NCI-H2196 (cell line): Measurements from ENCODE around the gene MAPK11.

Source experiments
- DNase-seq: peaks from one replicate; lab custom pipeline; 2025; ENCODE audit not compliant: unreplicated experiment; lab: John Stamatoyannopoulos, UW

The MAPK11 gene

GRCh38 chr22:50296658-50297490, 26.7 kb upstream of the MAPK11 start:
- DNase-seq: no peak

- no peak for DNase-seq
These were observed 24.1 kb upstream of the MAPK11 start for GRCh38 chr22:50294319-50294656.

- DNase-seq: no peak
These were observed 23.5 kb upstream of the MAPK11 start for GRCh38 chr22:50293441-50294318.

DNA sequence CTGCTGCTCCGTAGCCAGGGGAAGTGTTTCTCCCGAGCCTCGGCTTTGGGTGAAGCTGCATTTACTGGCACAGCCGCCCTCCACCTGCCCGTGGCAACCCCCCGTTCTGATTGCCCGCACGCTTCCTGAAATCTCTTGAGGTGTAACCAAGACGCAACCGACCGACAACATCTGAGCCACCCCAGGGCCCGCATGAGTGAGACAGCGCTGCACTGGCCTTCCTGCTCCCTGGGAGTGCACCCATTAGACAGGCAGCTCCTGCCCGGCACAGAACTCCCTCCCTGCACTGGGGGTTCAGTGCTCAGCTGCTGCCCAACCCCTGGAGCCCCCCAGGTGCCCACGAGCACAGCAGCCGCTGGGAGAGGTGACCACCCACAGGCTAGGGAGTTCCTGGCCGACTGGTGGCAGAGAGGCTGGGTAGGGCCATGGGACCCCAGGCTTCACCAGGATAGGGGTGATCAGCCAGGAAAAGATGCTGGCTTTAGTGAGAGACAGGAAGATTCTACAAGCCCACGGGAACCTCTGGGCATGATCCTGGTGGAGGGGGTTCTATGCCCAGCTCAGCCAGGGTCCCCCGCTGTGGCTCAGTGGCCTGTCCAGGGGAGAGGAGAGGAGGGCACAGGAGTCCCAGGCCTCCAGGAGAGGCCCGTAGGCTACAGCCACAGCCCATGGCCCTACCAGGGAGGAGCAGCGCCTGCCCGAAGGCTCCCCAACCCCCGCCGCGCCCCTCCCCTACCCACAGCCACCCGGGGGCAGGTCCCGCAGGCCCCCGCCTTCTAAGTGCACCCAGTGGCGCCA, 22.7 kb upstream of the MAPK11 start:
- DNase-seq: no peak

DNA sequence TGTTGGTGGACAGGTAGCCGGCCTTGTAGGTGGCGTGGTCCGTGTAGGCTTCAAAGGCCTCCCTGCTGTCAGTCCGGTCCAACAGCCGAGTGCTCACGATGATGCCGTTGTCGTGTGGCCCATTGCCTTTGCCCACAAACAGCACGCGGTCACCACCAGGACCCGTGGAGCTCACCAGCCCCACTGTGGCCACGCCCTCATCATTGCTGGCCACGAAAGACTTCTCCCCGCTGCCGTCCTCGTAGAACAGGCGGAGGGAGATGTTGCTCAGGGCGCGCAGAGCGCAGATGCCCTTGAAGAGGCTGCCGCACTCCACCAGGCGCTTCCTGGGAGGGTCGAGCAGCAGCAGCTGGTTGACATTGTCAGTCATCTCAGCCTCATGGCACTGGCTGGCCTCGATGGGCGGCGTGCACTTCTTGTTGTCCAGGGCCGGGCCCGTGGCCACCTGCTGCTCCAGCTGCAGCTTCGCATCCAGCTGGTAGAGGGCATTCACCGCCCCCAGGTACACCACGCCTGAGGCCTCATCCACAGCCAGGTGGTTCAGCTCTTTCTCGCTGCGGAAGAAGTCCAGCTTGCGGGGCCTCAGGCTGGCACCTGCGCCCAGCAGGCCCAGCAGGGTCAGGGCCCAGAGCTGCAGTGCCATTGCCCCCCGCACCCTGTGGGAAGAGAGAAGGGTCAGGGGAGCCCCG, 19.9 kb upstream of the MAPK11 start:
- DNase-seq: no peak

- DNase-seq: no peak
These were observed 19.2 kb upstream of the MAPK11 start for GRCh38 chr22:50289151-50289941.

GRCh38 chr22:50287731-50288130, 17.6 kb upstream of the MAPK11 start:
- no peak for DNase-seq

GRCh38 chr22:50286701-50287318, 16.6 kb upstream of the MAPK11 start:
- no peak for DNase-seq

DNA sequence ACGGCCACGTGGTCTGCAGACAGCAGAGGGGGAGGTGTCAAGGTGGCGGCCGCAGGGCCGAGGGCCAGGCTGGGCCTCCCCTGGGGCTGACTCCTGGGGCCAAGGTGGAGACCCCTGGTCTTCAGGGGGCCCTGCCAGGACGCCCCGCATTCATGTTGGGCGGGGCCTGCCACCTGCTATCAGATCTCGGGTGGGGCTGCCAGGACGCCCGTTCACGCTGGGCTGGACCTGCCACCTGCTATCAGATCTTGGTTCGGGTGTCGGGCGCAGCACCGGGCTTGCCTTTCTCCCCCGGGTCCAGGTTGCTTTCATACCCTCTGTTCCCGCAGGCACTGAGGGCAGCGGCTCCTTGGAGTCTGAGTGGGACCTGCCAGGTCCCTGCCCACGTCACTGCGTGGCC, 16.1 kb upstream of the MAPK11 start:
- no peak for DNase-seq

- DNase-seq: no peak
These were observed 15.5 kb upstream of the MAPK11 start for GRCh38 chr22:50285568-50286229.

DNA sequence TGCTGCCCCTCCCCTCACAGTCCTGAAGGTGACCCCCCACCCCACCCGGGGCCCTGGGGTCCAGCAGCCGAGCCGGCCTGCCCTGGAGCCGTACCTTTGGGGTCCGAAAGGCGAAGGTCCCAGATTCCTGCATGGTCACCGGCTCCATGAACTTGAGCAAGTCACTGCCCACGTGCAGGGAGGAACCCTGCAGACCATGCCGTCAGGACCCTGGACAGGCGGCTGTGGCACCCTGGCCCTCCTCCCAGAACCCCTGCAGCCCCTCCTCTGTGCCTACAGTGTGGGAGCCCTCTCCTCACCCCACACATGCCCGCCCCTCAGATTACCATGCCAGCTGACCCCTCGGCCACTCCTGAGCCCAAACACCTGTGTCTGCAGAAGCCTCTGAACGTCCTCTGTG, 14.3 kb upstream of the MAPK11 start:
- DNase-seq: no peak

- no peak for DNase-seq
These were observed 13.6 kb upstream of the MAPK11 start for GRCh38 chr22:50283821-50284220.

GRCh38 chr22:50282361-50283155, 12.4 kb upstream of the MAPK11 start:
- no peak for DNase-seq

DNA sequence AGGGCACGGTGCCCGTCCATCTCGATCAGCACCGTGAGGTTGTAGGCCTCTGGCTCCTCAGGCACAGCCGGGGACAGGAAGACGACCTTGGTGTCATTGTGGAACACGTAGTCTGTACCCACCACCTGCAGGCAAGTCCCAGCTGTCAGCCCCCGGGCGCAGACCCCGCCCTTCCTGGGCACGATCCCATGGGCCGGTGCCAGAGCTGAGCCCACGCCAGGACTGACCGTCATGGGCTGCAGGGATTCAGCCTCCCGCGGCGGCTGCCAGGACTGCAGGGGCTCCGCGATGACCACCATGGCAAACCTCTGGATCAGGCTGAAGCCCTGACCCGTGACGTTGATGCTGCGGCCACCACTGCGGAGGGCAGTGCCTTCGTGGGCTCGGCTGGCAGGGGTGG, 11.8 kb upstream of the MAPK11 start:
- DNase-seq: no peak

DNA sequence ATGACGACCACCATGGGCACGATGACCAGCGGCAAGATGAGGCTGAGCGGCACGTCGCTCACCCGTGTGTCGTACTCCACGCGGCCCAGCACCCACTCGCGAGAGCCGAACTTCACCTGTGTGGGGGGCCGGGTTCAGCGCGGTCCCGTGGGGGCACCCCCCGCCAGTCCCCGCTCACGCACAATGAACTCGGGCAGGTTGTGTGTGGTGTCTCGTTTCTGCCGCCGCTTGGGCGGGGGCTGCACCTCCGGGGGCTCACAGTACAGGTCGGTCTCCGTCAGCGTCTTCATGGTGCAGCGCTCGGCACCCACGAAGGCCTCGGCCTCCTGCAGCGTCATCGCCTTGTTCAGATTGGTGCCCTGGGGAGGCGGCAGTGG, 11.2 kb upstream of the MAPK11 start:
- no peak for DNase-seq

GRCh38 chr22:50280708-50281383, 10.7 kb upstream of the MAPK11 start:
- no peak for DNase-seq

- DNase-seq: no peak
These were observed 10.0 kb upstream of the MAPK11 start for GRCh38 chr22:50280022-50280707.
